Body of pancreas (tissue), 4 donors: Measurements from ENCODE around the gene FALEC. TPM values are rescaled to one million over a fixed set of nuclear protein-coding genes. Genes with fewer than 3 reads are reported as not detected.

ENCODE experiments used
- ATAC-seq: fragments of 150-250 bp; one replicate; pipeline ENCODE4 v1.9.1; 2016
- DNase-seq, 4 donors: peaks; one replicate each; pipeline ENCODE4 v3.0.0-alpha.2; 2019
- H3K27ac ChIP-seq, 4 donors: fragments of 200-600 bp; sonication (generic); 1 replicate in 3 of 4; 2 replicates in 1 of 4; pipeline versions ENCODE4 v1.5.1 to v1.6.1; 2016 to 2019; ENCODE audit warnings: mild to moderate bottlenecking in 1 of 4, mixed read lengths in 1 of 4, moderate library complexity in 1 of 4
- H3K27me3 ChIP-seq, 2 donors: fragments of 200-600 bp; sonication (generic); one replicate each; pipeline ENCODE4 v1.6.0; 2016; ENCODE audit warnings: mild to moderate bottlenecking in 1 of 2
- H3K36me3 ChIP-seq, 2 donors: fragments of 200-600 bp; sonication (generic); replicated peaks in 1 of 2; 2 replicates each; pipeline ENCODE4 v1.5.1; 2016; ENCODE audit warnings: low read depth in 2 of 2; ENCODE audit not compliant: insufficient read depth in 1 of 2
- H3K4me1 ChIP-seq: fragments of 200-600 bp; sonication (generic); one replicate; pipeline ENCODE4 v1.6.0; 2016
- H3K4me3 ChIP-seq, 2 donors: fragments of 200-600 bp; sonication (generic); 1 replicate in 1 of 2; 2 replicates in 1 of 2; pipeline ENCODE4 v1.5.1; 2016 to 2019
- H3K9me3 ChIP-seq, 3 donors: fragments of 200-600 bp; sonication (generic); 1 replicate in 2 of 3; 2 replicates in 1 of 3; pipeline ENCODE4 v1.5.1; 2016
- POLR2A ChIP-seq, 3 donors: fragments of 450-650 bp; IDR thresholded peaks; one replicate each; pipeline ENCODE4 v1.6.1; 2016; ENCODE audit warnings: antibody characterized with exemption in 3 of 3, mild to moderate bottlenecking in 2 of 3
- WGBS, 2 donors: methylation state at CpG; one replicate each; pipeline ENCODE4 v1.1.5; 2017; 5-methylcytosine and 5-hydroxymethylcytosine counted together
- intact Hi-C: fragments of 100-400 bp; cut with DNase I; formaldehyde crosslinking; loops from one replicate; pipeline ENCODE4 v1.15.1; 2023
- total RNA-seq, 2 donors: library from RNA; depleted of rRNA; stranded (reverse); fragments of >200 nt; gene quantifications; one replicate each; pipeline ENCODE4 v1.1.0, GENCODE V29; 2016
- TF ChIP-seq, protein P1 (sequence below), 7 experiments: fragments of 450-650 bp in 4 of 7; fragments of 200-600 bp in 3 of 7; sonication (generic) in 3 of 7; IDR thresholded peaks; one replicate each; pipeline ENCODE4 v1.5.1; 2016 to 2019; ENCODE audit warnings: antibody characterized with exemption in 7 of 7

FALEC gene
- total RNA-seq, 2 donors from 2014 or later, result not detected

DNA sequence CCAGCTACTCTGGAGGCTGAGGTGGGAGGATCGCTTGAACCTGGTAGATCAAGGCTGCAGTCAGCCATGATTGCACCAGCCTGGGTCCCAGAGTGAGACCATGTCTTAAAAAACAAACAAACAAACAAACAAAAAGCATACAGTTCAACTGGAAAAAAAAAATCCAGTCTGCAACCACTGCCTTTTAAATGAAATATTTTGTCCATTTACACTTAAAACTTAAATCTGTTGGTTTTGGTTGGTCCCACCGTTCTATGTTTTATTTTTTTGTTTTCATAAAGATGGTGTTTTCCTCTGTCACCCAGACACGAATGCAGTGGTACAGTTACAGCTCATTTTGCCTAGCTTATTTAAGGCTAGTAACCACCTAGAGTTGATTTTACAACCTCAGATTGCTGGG lies 9.8 kb downstream of the FALEC start:
- H3K36me3 ChIP-seq, result no peaks in the 10 kb centered on the region
- DNase-seq (no peak), ATAC-seq (no peak)
- H3K27ac ChIP-seq, result no peak overlapping the region
- no peak overlapping the region for H3K4me3 ChIP-seq
- intact Hi-C loops, result no loop called here
- no peaks in the 10 kb centered on the region for H3K9me3 ChIP-seq
- TF ChIP-seq, protein P1, sequence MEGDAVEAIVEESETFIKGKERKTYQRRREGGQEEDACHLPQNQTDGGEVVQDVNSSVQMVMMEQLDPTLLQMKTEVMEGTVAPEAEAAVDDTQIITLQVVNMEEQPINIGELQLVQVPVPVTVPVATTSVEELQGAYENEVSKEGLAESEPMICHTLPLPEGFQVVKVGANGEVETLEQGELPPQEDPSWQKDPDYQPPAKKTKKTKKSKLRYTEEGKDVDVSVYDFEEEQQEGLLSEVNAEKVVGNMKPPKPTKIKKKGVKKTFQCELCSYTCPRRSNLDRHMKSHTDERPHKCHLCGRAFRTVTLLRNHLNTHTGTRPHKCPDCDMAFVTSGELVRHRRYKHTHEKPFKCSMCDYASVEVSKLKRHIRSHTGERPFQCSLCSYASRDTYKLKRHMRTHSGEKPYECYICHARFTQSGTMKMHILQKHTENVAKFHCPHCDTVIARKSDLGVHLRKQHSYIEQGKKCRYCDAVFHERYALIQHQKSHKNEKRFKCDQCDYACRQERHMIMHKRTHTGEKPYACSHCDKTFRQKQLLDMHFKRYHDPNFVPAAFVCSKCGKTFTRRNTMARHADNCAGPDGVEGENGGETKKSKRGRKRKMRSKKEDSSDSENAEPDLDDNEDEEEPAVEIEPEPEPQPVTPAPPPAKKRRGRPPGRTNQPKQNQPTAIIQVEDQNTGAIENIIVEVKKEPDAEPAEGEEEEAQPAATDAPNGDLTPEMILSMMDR (IDR thresholded peaks at IDR 0.05), result no peak
- no peak for TF ChIP-seq POLR2A (IDR thresholded peaks at IDR 0.05)
- 87 to 92% methylated on average over 3 of the region's 3 CpGs for WGBS, 2 donors
- no peaks in the 10 kb centered on the region for H3K27me3 ChIP-seq
- H3K4me1 ChIP-seq, result peaks cover 13% of the 10 kb centered on the region

- DNase-seq (no peak), ATAC-seq (no peak)
- H3K27me3 ChIP-seq, result no peaks in the 10 kb centered on the region
- WGBS, 2 donors, result 88 to 89% methylated on average over 1 of the region's 1 CpG
- intact Hi-C loops, result no loop called here
- H3K4me1 ChIP-seq, result peaks cover 36% of the 10 kb centered on the region
- no peaks in the 10 kb centered on the region for H3K36me3 ChIP-seq
- no peak overlapping the region for H3K4me3 ChIP-seq
- TF ChIP-seq POLR2A (IDR thresholded peaks at IDR 0.05), result no peak
- TF ChIP-seq, protein P1 (IDR thresholded peaks at IDR 0.05), result no peak
- H3K9me3 ChIP-seq, result no peaks in the 10 kb centered on the region
- H3K27ac ChIP-seq, result peak overlapping the region in 2 of 4 donors; percentile 72 to 83
Measured at GRCh38 chr1:150528196-150528595, 12.6 kb downstream of the FALEC start.

GRCh38 chr1:150529017-150529416 lies 13.5 kb downstream of the FALEC start:
- Histone ChIP-seq H3K9me3 (no peaks in the 10 kb centered on the region), H3K4me1 (peaks cover 38% of the 10 kb centered on the region), H3K4me3 (no peak overlapping the region), H3K27ac (peak overlapping the region; percentile 65 to 83 (median 74)), H3K27me3 (no peaks in the 10 kb centered on the region), H3K36me3 (no peaks in the 10 kb centered on the region)
- ATAC-seq (peak; percentile 41), DNase-seq (peak in 3 of 4 donors; percentile 50 to 73 (median 62))
- WGBS, 2 donors, result 6 to 12% methylated on average over 4 of the region's 4 CpGs
- no peak for TF ChIP-seq POLR2A (IDR thresholded peaks at IDR 0.05)
- TF ChIP-seq, protein P1 (IDR thresholded peaks at IDR 0.05), result no peak
- intact Hi-C loops, result no loop called here

DNA sequence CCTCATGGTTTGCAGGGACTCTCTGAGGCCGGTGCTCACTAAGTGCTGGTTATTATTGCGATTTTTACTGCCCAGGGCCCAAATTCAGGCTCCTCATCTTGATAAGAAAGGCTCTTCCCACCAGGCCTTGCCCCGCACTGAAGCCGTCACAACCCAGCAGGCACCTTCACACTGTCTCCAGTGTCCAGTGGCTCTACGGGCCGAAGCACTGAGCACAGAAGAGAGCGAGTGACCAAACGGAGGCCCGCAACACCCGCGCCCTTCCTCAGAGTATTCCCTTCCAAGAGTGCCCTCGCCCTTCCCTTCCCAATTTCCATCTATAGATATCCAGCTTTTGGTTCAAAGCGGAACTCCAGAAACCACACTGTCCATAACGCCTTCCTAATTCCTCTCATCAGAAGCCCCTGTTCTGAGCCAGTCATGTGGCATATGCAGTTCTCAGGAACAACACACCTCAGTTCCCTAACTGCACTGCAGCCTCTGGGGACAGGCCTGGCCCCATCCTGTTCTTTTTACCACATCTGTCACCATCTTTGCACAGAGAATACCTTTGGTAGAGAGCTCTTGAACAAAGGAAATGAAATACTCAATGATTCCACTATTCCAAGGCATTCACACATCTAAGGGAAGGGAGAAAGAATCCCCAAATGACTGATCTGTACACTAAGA lies 15.1 kb downstream of the FALEC start:
- peak overlapping the region in 1 of 4 donors; percentile 85 for H3K27ac ChIP-seq

More for the DNA sequence above, 15.1 kb downstream of the FALEC start:
- H3K4me3 ChIP-seq, result no peak overlapping the region
- H3K9me3 ChIP-seq, result no peaks in the 10 kb centered on the region
- H3K27me3 ChIP-seq, result no peaks in the 10 kb centered on the region
- H3K36me3 ChIP-seq, result no peaks in the 10 kb centered on the region
- H3K4me1 ChIP-seq, result peaks cover 38% of the 10 kb centered on the region
- no peak for ATAC-seq
- intact Hi-C loops, result loop anchor here (5.0 kb wide), 1 partner anchor 58 kb away; no protein-coding TSS in a partner anchor
- no peak for TF ChIP-seq POLR2A (IDR thresholded peaks at IDR 0.05)
- TF ChIP-seq, protein P1 (IDR thresholded peaks at IDR 0.05), result no peak
- no peak for DNase-seq
- WGBS, 2 donors, result 95% methylated on average over 14 of the region's 14 CpGs
